HFF-Myc (cell line): Measurements from ENCODE around the gene PTPRC.

Experiments
- DNase-seq: peaks from one replicate; pipeline ENCODE4 v3.0.0-alpha.2; 2011; ENCODE audit warnings: low read depth; ENCODE audit errors: extremely low read depth
- H3K4me3 ChIP-seq: replicated peaks from 2 replicates; pipeline ENCODE4 v1.5.1; 2011; ENCODE audit warnings: low read depth, mild to moderate bottlenecking, control low read depth, low read length
- CTCF ChIP-seq: IDR thresholded peaks from 2 replicates; pipeline ENCODE4 v1.5.1; 2012; ENCODE audit warnings: mild to moderate bottlenecking, low read depth, low read length, control low read depth; ENCODE audit errors: missing control alignments

Gene PTPRC

GRCh38 chr1:198641966-198642668, 3.3 kb downstream of the PTPRC start:
- TF ChIP-seq CTCF = no peak
- DNase-seq = no peak
- H3K4me3 ChIP-seq = no peak overlapping the region

DNA sequence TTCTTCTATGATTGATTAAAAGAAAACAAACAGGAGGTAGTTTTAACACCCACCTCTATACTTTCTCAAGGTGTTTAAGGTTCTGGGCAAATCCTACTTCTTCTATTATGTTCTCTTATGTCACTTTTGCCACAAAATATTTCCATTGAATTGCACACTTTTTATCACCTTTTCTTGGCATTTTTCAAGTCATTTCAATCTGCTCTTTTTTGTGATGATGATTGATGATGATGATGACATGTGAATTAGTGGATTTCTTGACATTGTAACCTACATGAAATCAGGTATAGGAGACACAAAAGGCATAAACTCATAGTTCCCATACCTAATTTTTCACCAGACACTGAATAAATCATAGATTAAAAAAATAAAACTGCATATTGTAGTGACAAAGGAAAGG, 4.1 kb downstream of the PTPRC start:
- H3K4me3 ChIP-seq = no peak overlapping the region
- TF ChIP-seq CTCF = no peak
- DNase-seq = no peak

- no peak for TF ChIP-seq CTCF
- no peak for DNase-seq
- no peak overlapping the region for H3K4me3 ChIP-seq
These were observed 5.0 kb downstream of the PTPRC start for GRCh38 chr1:198643808-198644207.

GRCh38 chr1:198647055-198647454, 8.2 kb downstream of the PTPRC start:
- no peak overlapping the region for H3K4me3 ChIP-seq
- TF ChIP-seq CTCF = no peak
- no peak for DNase-seq

- TF ChIP-seq CTCF = no peak
- no peak overlapping the region for H3K4me3 ChIP-seq
- DNase-seq = no peak
These were observed 9.8 kb downstream of the PTPRC start for GRCh38 chr1:198648592-198648991.

DNA sequence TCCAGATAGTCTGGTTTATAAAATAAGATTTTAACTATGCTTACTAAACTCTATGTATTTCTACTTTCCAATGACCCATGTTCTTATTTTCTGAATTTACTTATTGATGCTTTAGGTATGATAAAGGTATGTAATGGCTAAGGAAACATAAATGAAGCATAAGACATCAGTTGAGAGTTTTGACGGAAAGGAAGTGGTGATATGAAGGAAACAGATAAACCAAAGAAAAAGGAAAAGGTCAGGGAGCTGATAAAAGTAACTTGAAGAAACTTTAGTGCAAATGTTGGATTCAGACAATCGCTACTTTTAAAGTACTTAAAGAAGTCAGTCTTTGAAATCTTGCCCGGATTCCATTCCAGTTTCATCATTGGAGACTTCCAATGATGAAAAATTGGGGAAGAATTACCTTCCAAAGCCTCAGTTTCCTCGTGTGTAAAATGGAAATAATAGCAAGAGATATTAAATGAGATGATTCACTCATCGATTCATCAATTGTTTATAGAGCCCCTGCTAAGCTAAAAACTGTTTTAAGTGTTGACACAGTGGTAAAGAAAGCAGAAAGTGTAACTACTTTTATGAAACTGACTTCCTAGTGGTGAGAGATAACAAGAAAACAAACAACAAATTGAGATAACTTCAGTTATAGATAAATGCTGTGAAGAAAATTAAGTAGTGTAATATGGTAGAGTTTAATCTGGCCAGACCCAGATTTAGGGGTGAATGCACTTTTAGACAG, 10.6 kb downstream of the PTPRC start:
- H3K4me3 ChIP-seq = no peak overlapping the region
- no peak for TF ChIP-seq CTCF
- no peak for DNase-seq
